HFF-Myc (cell line): ENCODE data around the gene TMEM238.
"Not testable (repeated sequence)": the region's sequence is repeated elsewhere in the genome, so short reads cannot be mapped to it uniquely, and the experiment has no call there.

ENCODE experiments used
- DNase-seq: peaks from one replicate; pipeline ENCODE4 v3.0.0-alpha.2; 2011; ENCODE audit warnings: low read depth; ENCODE audit errors: extremely low read depth
- H3K4me3 ChIP-seq: replicated peaks from 2 replicates; pipeline ENCODE4 v1.5.1; 2011; ENCODE audit warnings: low read depth, mild to moderate bottlenecking, control low read depth, low read length
- TF ChIP-seq, protein P1 (sequence below): IDR thresholded peaks from 2 replicates; pipeline ENCODE4 v1.5.1; 2012; ENCODE audit warnings: mild to moderate bottlenecking, low read depth, low read length, control low read depth; ENCODE audit errors: missing control alignments

TMEM238 gene

GRCh38 chr19:55423225-55424005 lies 39.3 kb upstream of the TMEM238 start:
- no peak for DNase-seq
- TF ChIP-seq, protein P1, sequence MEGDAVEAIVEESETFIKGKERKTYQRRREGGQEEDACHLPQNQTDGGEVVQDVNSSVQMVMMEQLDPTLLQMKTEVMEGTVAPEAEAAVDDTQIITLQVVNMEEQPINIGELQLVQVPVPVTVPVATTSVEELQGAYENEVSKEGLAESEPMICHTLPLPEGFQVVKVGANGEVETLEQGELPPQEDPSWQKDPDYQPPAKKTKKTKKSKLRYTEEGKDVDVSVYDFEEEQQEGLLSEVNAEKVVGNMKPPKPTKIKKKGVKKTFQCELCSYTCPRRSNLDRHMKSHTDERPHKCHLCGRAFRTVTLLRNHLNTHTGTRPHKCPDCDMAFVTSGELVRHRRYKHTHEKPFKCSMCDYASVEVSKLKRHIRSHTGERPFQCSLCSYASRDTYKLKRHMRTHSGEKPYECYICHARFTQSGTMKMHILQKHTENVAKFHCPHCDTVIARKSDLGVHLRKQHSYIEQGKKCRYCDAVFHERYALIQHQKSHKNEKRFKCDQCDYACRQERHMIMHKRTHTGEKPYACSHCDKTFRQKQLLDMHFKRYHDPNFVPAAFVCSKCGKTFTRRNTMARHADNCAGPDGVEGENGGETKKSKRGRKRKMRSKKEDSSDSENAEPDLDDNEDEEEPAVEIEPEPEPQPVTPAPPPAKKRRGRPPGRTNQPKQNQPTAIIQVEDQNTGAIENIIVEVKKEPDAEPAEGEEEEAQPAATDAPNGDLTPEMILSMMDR, result no peak
- H3K4me3 ChIP-seq, result no peak overlapping the region

DNA sequence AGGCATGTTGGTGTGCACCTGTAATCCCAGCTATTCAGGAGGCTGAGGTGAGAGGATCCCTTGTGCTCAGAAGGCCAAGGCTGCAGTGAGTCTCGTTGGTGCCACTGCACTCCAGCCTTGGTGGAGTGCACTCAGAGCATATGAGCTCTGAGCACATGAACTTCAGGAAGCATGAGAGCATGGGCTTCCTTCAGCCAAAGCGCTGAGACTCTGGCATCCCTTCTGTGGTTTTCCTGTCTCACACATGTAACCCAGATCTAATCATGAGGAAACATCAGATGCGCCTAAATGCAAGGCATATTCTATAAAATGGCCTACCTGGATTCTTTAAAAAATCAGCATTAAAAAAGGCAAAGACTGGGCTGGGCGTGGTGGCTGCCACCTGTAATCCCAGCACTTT lies 37.2 kb upstream of the TMEM238 start:
- not testable (repeated sequence) for H3K4me3 ChIP-seq, DNase-seq

- no peak overlapping the region for H3K4me3 ChIP-seq
- DNase-seq, result no peak
- TF ChIP-seq, protein P1, result no peak
Observed at GRCh38 chr19:55419624-55420236, 35.6 kb upstream of the TMEM238 start.

DNA sequence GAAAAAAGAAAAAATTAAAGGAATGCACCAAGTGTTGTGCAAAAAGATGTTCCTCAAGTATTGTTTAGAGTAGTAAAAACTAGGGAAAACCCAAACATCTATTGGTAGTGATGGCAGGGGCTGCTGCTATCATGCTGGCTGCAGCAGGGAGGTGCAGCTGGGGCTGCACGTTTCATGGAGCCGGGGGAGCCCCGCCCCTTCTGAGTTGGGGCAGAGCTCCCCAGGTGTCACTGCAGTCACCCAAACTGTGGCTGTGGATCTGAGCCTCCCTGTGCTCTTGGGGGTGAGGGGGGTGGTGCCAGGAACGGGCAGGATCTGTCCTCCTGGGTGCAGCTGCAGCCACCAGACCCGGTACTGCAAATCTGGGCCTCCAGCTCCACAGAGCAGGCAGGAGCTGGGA lies 35.0 kb upstream of the TMEM238 start:
- DNase-seq, result no peak
- no peak overlapping the region for H3K4me3 ChIP-seq
- TF ChIP-seq, protein P1, result no peak

DNA sequence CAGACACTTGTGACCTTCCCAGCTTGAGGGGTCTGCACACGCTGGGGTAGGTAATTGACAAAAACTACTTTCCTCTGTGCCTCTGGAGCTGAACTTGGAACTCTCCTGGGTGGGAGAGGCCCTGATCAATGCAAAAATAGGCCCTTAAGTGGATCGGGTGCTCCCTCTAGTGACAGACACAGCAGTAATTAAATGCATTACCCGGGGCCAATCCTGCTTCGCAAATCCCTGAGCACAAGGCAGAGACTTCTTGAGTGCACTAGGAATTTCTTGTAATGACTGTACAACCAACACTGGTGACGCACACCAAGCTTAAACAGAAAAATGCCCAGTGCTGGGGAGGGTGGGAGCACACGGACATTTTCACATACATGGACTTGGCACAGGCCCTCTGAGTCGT lies 34.1 kb upstream of the TMEM238 start:
- peak; percentile 61 for DNase-seq
- TF ChIP-seq, protein P1, result peak; percentile 68
- H3K4me3 ChIP-seq, result no peak overlapping the region

GRCh38 chr19:55410168-55410567 lies 26.1 kb upstream of the TMEM238 start:
- DNase-seq, result no peak
- H3K4me3 ChIP-seq, result no peak overlapping the region
- TF ChIP-seq, protein P1, result no peak

DNA sequence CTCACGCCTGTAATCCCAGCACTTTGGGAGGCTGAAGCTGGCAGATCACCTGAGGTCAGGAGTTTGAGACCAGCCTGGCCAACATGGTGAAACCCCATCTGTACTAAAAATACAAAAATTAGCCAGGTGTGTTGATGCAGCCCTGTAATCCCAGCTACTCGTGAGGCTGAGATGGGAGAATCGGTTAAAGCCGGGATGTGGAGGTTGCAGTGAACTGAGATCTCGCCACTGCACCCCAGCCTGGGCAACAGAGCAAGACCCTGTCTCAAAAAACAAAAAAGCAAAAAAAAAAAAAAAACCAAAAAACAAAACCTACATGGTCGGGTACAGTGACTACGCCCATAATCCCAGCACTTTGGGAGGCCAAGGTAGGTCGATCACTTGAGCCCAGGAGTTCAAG lies 25.1 kb upstream of the TMEM238 start:
- DNase-seq, H3K4me3 ChIP-seq: not testable (repeated sequence)

DNA sequence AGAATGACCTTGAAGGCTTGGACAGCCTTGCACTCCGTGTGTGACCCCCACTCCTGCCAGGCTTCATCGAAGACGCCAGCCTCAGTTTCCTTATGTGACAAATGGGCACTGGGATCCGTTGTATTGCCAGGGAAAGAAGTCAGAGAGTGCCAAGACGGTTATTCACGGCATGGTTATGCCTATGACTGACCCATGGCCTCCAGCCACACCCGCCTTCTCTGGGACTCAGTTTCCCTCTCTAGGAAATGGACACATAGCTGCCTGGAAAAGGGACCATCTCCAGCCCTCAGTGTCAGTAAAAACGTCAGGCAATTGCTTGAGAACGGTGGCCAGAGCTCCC lies 24.4 kb upstream of the TMEM238 start:
- H3K4me3 ChIP-seq, result peak overlapping the region; percentile 14
- no peak for DNase-seq
- TF ChIP-seq, protein P1, result no peak
